DOHH2 (cell line): ENCODE results near the gene RIPK1.

ENCODE experiments used
- H3F3A ChIP-seq: fragments of 200-600 bp; sonication (generic), shearing (Covaris generic); 2 replicates; pipeline ENCODE4 v1.6.0; 2016; ENCODE audit warnings: antibody characterized with exemption, mild to moderate bottlenecking; ENCODE audit not compliant: control insufficient read depth, insufficient read depth
- H3K27ac ChIP-seq: fragments of 200-600 bp; sonication (generic); 2 replicates; pipeline ENCODE4 v1.5.1; 2014; ENCODE audit warnings: low read depth, mild to moderate bottlenecking, low read length, moderate library complexity
- H3K27me3 ChIP-seq: fragments of 200-600 bp; sonication (generic); 2 replicates; pipeline ENCODE4 v1.6.1; 2014; ENCODE audit warnings: mild to moderate bottlenecking, low read length, mixed read lengths; ENCODE audit not compliant: control insufficient read depth
- H3K36me3 ChIP-seq: fragments of 200-600 bp; sonication (generic); 2 replicates; pipeline ENCODE4 v1.6.1; 2014; ENCODE audit warnings: mild to moderate bottlenecking, low read length, moderate library complexity, mixed read lengths; ENCODE audit not compliant: control insufficient read depth
- H3K4me1 ChIP-seq: fragments of 200-600 bp; sonication (generic); 2 replicates; pipeline ENCODE4 v1.6.1; 2014; ENCODE audit warnings: mild to moderate bottlenecking, low read length, mixed read lengths; ENCODE audit not compliant: control insufficient read depth
- H3K4me2 ChIP-seq: fragments of 200-600 bp; sonication (generic); 2 replicates; pipeline ENCODE4 v1.6.0; 2014; ENCODE audit warnings: mild to moderate bottlenecking, low read length, moderate library complexity
- H3K4me3 ChIP-seq: fragments of 200-600 bp; sonication (generic); 2 replicates; pipeline ENCODE4 v1.5.1; 2014; ENCODE audit warnings: mild to moderate bottlenecking, low read length, mixed read lengths
- H3K79me2 ChIP-seq: fragments of 200-600 bp; sonication (generic); 2 replicates; pipeline ENCODE4 v1.6.1; 2014; ENCODE audit warnings: mild to moderate bottlenecking, low read length, mixed read lengths; ENCODE audit not compliant: control insufficient read depth
- H3K9me2 ChIP-seq: fragments of 200-600 bp; sonication (generic); replicated peaks from 2 replicates; pipeline ENCODE4 v1.6.1; 2014; ENCODE audit warnings: mild to moderate bottlenecking, low read length, mixed read lengths; ENCODE audit not compliant: control insufficient read depth
- H3K9me3 ChIP-seq: fragments of 200-600 bp; sonication (generic); 2 replicates; pipeline ENCODE4 v1.6.1; 2014; ENCODE audit warnings: antibody characterized with exemption, low read length, mixed read lengths; ENCODE audit not compliant: control insufficient read depth, insufficient read depth
- H4K20me1 ChIP-seq: fragments of 200-600 bp; sonication (generic); 2 replicates; pipeline ENCODE4 v1.6.0; 2014; ENCODE audit warnings: low read depth, mild to moderate bottlenecking, antibody characterized with exemption, low read length, moderate library complexity; ENCODE audit not compliant: control insufficient read depth, insufficient read depth
- CTCF ChIP-seq: fragments of 200-600 bp; sonication (generic); IDR thresholded peaks from one replicate; pipeline ENCODE4 v1.5.1; 2014; ENCODE audit warnings: antibody characterized with exemption, mild to moderate bottlenecking, low read depth, low read length; ENCODE audit not compliant: poor library complexity, severe bottlenecking
- EZH2phosphoT487 ChIP-seq: fragments of 200-600 bp; sonication (generic); IDR thresholded peaks from 2 replicates; pipeline ENCODE4 v1.6.1; 2017; ENCODE audit warnings: borderline replicate concordance, mild to moderate bottlenecking, antibody characterized with exemption, low read length, moderate library complexity, mixed read lengths

RIPK1 gene

GRCh38 chr6:3157131-3157933 lies 89.0 kb downstream of the RIPK1 start, which contains the start of gene TUBB2A:
TSS of gene TUBB2A (minus strand) at chr6:3157544. CDS start at chr6:3157463, 81 bp downstream.
- H4K20me1 ChIP-seq: peaks cover 3% of the 10 kb centered on the region; the same call in 1 of the 2 replicates
- H3K36me3 ChIP-seq: peaks cover 17% of the 10 kb centered on the region
- no peaks in the 10 kb centered on the region for H3K9me2 ChIP-seq
- peaks cover 56% of the 10 kb centered on the region for H3K4me1 ChIP-seq
- peaks cover 8% of the 10 kb centered on the region for H3K79me2 ChIP-seq
- H3K27me3 ChIP-seq: no peaks in the 10 kb centered on the region
- H3K4me2 ChIP-seq: peak within 1 kb of the TSS; percentile 97
- H3K4me3 ChIP-seq: peak within 1 kb of the TSS; percentile 84
- 0 out of 2 replicates have a peak within 1 kb of the TSS, but pooled peaks have one; percentile 0 for H3K27ac ChIP-seq
- no peaks in the 10 kb centered on the region for H3K9me3 ChIP-seq
- H3F3A ChIP-seq: peaks cover 38% of the 10 kb centered on the region
- peak; percentile 63 for TF ChIP-seq CTCF
- TF ChIP-seq EZH2phosphoT487: no peak

GRCh38 chr6:3159805-3160781 lies 91.8 kb downstream of the RIPK1 start:
- no peak for TF ChIP-seq EZH2phosphoT487
- no peak for TF ChIP-seq CTCF
- peaks cover 56% of the 10 kb centered on the region for H3K4me1 ChIP-seq
- H3K36me3 ChIP-seq: peaks cover 7% of the 10 kb centered on the region
- H3K79me2 ChIP-seq: peaks cover 8% of the 10 kb centered on the region
- H3K27me3 ChIP-seq: no peaks in the 10 kb centered on the region
- H3K9me3 ChIP-seq: no peaks in the 10 kb centered on the region
- H4K20me1 ChIP-seq: peaks cover 3% of the 10 kb centered on the region; the same call in 1 of the 2 replicates
- H3F3A ChIP-seq: peaks cover 35% of the 10 kb centered on the region
- H3K9me2 ChIP-seq: no peaks in the 10 kb centered on the region
- peak overlapping the region; percentile 65 for H3K4me2 ChIP-seq
- no peak overlapping the region for H3K27ac ChIP-seq
- H3K4me3 ChIP-seq: peak overlapping the region; percentile 36; the same call in 1 of the 2 replicates

- H3K36me3 ChIP-seq: no peaks in the 10 kb centered on the region
- no peaks in the 10 kb centered on the region for H3K9me3 ChIP-seq
- H3F3A ChIP-seq: peaks cover 35% of the 10 kb centered on the region
- H3K27ac ChIP-seq: peak overlapping the region; percentile 72
- peaks cover 2% of the 10 kb centered on the region for H3K79me2 ChIP-seq
- no peak for TF ChIP-seq EZH2phosphoT487
- TF ChIP-seq CTCF: no peak
- H3K27me3 ChIP-seq: no peaks in the 10 kb centered on the region
- H3K4me1 ChIP-seq: peaks cover 56% of the 10 kb centered on the region
- no peaks in the 10 kb centered on the region for H3K9me2 ChIP-seq
- peak overlapping the region; percentile 79 for H3K4me2 ChIP-seq
- peak overlapping the region; percentile 90 for H3K4me3 ChIP-seq
- no peaks in the 10 kb centered on the region for H4K20me1 ChIP-seq
Observed at GRCh38 chr6:3162067-3162497, 93.8 kb downstream of the RIPK1 start.
